Left colon (tissue), 2 donors: ENCODE measurements around the gene HSPA1B. TPM values are rescaled to one million over a fixed set of nuclear protein-coding genes. Genes with fewer than 3 reads are reported as not detected.
A peak's percentile ranks its signal among the peaks of the same experiment; 100 is the strongest.
"Not testable (repeated sequence)": the region's sequence is repeated elsewhere in the genome, so short reads cannot be mapped to it uniquely, and the experiment has no call there.

Experiments used
- ATAC-seq: fragments of 200-7000 bp; cut with Tn5 transposase; one replicate; pipeline ENCODE4 v1.9.1; 2020; ENCODE audit warnings: mild to moderate bottlenecking, moderate library complexity
- DNase-seq, 2 donors: peaks; one replicate each; pipeline ENCODE4 v3.0.0-alpha.2; 2020
- intact Hi-C, 2 donors: fragments of 100-400 bp; cut with DNase I in 1 of 2; cut with micrococcal nuclease in 1 of 2; formaldehyde crosslinking; loops; one replicate each; pipeline versions ENCODE4 v1.11.2 to v1.14.0; 2022; cut with DNase I, micrococcal nuclease
- total RNA-seq, 2 donors: library from RNA; stranded (reverse); fragmentation: NEBNext Ultra II Directional; extraction: Animal tissue kit (Norgen Biotek cat#: 25700); gene quantifications; one replicate each; pipeline ENCODE4 v1.2.1, GENCODE V29; 2021
- donor health status: DM: no; HTN: no; CAD: no.
- donor health status: DM: yes; HTN: yes; CAD: no.

HSPA1B gene
- total RNA-seq, 2 donors from 2014 or later, result 252 to 296 TPM

GRCh38 chr6:31795616-31796298, 31.8 kb upstream of the HSPA1B start, which contains the start of gene VARS1:
TSS of gene VARS1 (minus strand) at chr6:31795752. CDS start at chr6:31795217, 535 bp downstream.
- ATAC-seq, result peak; percentile 95
- DNase-seq, result peak; percentile 94 to 96
- intact Hi-C loops, result no loop called here

GRCh38 chr6:31796993-31797385, 30.5 kb upstream of the HSPA1B start:
- no peak for DNase-seq
- intact Hi-C loops, result no loop called here
- no peak for ATAC-seq

GRCh38 chr6:31797588-31797987, 29.9 kb upstream of the HSPA1B start:
- intact Hi-C loops, result no loop called here
- DNase-seq, result no peak

GRCh38 chr6:31799781-31800180, 27.8 kb upstream of the HSPA1B start:
- ATAC-seq (no peak), DNase-seq (no peak)
- intact Hi-C loops, result no loop called here

More at GRCh38 chr6:31797588-31797987, 29.9 kb upstream of the HSPA1B start:
- no peak for ATAC-seq

GRCh38 chr6:31801031-31801927, 26.3 kb upstream of the HSPA1B start:
- ATAC-seq, DNase-seq, intact Hi-C loops: not testable (repeated sequence)

- ATAC-seq (peak; percentile 4), DNase-seq (no peak)
- intact Hi-C loops, result no loop called here
These were observed 21.5 kb upstream of the HSPA1B start for GRCh38 chr6:31805939-31806469.

GRCh38 chr6:31806470-31807272, 20.9 kb upstream of the HSPA1B start, which contains the start of gene LSM2:
TSS of gene LSM2 (minus strand) at chr6:31806966. CDS start at chr6:31806757, 209 bp downstream.
- intact Hi-C loops, result no loop called here

GRCh38 chr6:31808599-31808998, 18.9 kb upstream of the HSPA1B start:
- ATAC-seq, intact Hi-C loops, DNase-seq: not testable (repeated sequence)

More at GRCh38 chr6:31806470-31807272, 20.9 kb upstream of the HSPA1B start, which contains the start of gene LSM2:
- ATAC-seq (peak; percentile 99), DNase-seq (peak; percentile 98)

GRCh38 chr6:31811645-31812044, 15.9 kb upstream of the HSPA1B start:
- ATAC-seq (no peak), DNase-seq (no peak)
- intact Hi-C loops, result no loop called here

- DNase-seq (no peak), ATAC-seq (no peak)
- intact Hi-C loops, result no loop called here
These were observed 14.1 kb upstream of the HSPA1B start for GRCh38 chr6:31813465-31813849.

- ATAC-seq (peak; percentile 83), DNase-seq (peak; percentile 92 to 99)
- intact Hi-C loops, result no loop called here
These were observed 12.9 kb upstream of the HSPA1B start for GRCh38 chr6:31814677-31815024.

GRCh38 chr6:31815025-31815838, 12.3 kb upstream of the HSPA1B start, which contains the start of the genes HSPA1A and HSPA1L:
TSS of gene HSPA1A (plus strand) at chr6:31815543. CDS start at chr6:31815757, 214 bp downstream.
TSS of gene HSPA1L (minus strand) at chr6:31815283. CDS start at chr6:31811972, 3,311 bp downstream.
- intact Hi-C loops, result no loop called here
- peak; percentile 93 to 98 for DNase-seq
- peak; percentile 77 for ATAC-seq

- DNase-seq, intact Hi-C loops, ATAC-seq: not testable (repeated sequence)
These were observed 10.2 kb upstream of the HSPA1B start for GRCh38 chr6:31817133-31817928.

- ATAC-seq, DNase-seq, intact Hi-C loops: not testable (repeated sequence)
These were observed 9.5 kb upstream of the HSPA1B start for GRCh38 chr6:31817929-31818511.

- DNase-seq, result no peak
- peak; percentile 24 for ATAC-seq
- intact Hi-C loops, result no loop called here
These were observed 7.7 kb upstream of the HSPA1B start for GRCh38 chr6:31819871-31820299.

- DNase-seq, intact Hi-C loops, ATAC-seq: not testable (repeated sequence)
These were observed 7.1 kb upstream of the HSPA1B start for GRCh38 chr6:31820399-31820798.
